ENCODE data around the gene SLC35B2. TPM values are rescaled to one million over a fixed set of nuclear protein-coding genes. Genes with fewer than 3 reads are reported as not detected.

The SLC35B2 gene
- total and polyA plus RNA-seq, 10 of the 15 experiments (the other 5 are each of a cell fraction or from before 2014, with no cell fraction given) = 11.3 to 45.4 (median 33.8) TPM

- TF ChIP-seq POLR2AphosphoS5 (IDR thresholded peaks at IDR 0.05; ENCODE audit: low read length) (no peak), EED (IDR thresholded peaks at IDR 0.05; ENCODE audit: low read depth) (peak; percentile 35; the same call in 1 of the 2 replicates), ZNF274 (IDR thresholded peaks at IDR 0.05; ENCODE audit: insufficient read depth, insufficient read length) (no peak), EGR1 (IDR thresholded peaks at IDR 0.05; ENCODE audit: borderline replicate concordance in 1 of 2, low read depth in 2 of 2, low read length in 2 of 2) (no peak), NR2C1 (IDR thresholded peaks at IDR 0.05) (no peak), ASH2L (IDR thresholded peaks at IDR 0.05; ENCODE audit: borderline replicate concordance, low read depth) (no peak), TCF7 (IDR thresholded peaks at IDR 0.05; ENCODE audit: borderline replicate concordance) (no peak), TCF3 (IDR thresholded peaks at IDR 0.05; ENCODE audit: borderline replicate concordance, insufficient read depth, low read depth, low read length) (no peak), ZZZ3 (IDR thresholded peaks at IDR 0.05; ENCODE audit: control insufficient read depth, insufficient read length, low read depth) (no peak), JUND (IDR thresholded peaks at IDR 0.05; ENCODE audit: low read depth, low read length) (no peak), TAF1 (IDR thresholded peaks at IDR 0.05; ENCODE audit: borderline replicate concordance, low read depth, low read length) (no peak), RB1 (IDR thresholded peaks at IDR 0.05; ENCODE audit: borderline replicate concordance) (no peak), BCLAF1 (IDR thresholded peaks at IDR 0.05) (no peak), USF2 (IDR thresholded peaks at IDR 0.05; ENCODE audit: borderline replicate concordance, low read depth, low read length) (no peak; the same call in 1 of the 2 replicates), RCOR1 (conservative IDR thresholded peaks at IDR 0.05; ENCODE audit: low read depth, low read length) (no peak), BRCA1 (IDR thresholded peaks at IDR 0.05; ENCODE audit: low read depth, low read length) (no peak), MTA2 (IDR thresholded peaks at IDR 0.05; ENCODE audit: low read depth) (no peak; the same call in 1 of the 2 replicates), SMAD1 (IDR thresholded peaks at IDR 0.05; ENCODE audit: low read depth, partially characterized antibody) (no peak)
- TF ChIP-seq, protein P1, sequence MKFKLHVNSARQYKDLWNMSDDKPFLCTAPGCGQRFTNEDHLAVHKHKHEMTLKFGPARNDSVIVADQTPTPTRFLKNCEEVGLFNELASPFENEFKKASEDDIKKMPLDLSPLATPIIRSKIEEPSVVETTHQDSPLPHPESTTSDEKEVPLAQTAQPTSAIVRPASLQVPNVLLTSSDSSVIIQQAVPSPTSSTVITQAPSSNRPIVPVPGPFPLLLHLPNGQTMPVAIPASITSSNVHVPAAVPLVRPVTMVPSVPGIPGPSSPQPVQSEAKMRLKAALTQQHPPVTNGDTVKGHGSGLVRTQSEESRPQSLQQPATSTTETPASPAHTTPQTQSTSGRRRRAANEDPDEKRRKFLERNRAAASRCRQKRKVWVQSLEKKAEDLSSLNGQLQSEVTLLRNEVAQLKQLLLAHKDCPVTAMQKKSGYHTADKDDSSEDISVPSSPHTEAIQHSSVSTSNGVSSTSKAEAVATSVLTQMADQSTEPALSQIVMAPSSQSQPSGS (IDR thresholded peaks at IDR 0.05; ENCODE audit: low read length) = no peak
- TF ChIP-seq, protein P2, sequence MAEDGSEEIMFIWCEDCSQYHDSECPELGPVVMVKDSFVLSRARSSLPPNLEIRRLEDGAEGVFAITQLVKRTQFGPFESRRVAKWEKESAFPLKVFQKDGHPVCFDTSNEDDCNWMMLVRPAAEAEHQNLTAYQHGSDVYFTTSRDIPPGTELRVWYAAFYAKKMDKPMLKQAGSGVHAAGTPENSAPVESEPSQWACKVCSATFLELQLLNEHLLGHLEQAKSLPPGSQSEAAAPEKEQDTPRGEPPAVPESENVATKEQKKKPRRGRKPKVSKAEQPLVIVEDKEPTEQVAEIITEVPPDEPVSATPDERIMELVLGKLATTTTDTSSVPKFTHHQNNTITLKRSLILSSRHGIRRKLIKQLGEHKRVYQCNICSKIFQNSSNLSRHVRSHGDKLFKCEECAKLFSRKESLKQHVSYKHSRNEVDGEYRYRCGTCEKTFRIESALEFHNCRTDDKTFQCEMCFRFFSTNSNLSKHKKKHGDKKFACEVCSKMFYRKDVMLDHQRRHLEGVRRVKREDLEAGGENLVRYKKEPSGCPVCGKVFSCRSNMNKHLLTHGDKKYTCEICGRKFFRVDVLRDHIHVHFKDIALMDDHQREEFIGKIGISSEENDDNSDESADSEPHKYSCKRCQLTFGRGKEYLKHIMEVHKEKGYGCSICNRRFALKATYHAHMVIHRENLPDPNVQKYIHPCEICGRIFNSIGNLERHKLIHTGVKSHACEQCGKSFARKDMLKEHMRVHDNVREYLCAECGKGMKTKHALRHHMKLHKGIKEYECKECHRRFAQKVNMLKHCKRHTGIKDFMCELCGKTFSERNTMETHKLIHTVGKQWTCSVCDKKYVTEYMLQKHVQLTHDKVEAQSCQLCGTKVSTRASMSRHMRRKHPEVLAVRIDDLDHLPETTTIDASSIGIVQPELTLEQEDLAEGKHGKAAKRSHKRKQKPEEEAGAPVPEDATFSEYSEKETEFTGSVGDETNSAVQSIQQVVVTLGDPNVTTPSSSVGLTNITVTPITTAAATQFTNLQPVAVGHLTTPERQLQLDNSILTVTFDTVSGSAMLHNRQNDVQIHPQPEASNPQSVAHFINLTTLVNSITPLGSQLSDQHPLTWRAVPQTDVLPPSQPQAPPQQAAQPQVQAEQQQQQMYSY (CRISPR knock-in tag; IDR thresholded peaks at IDR 0.05) = no peak
Measured at GRCh38 chr6:44221291-44221960, 35.9 kb downstream of the SLC35B2 start (continued).

Measured in GM12878 (cell line).